Activated CD4-positive, alpha-beta T cell treated with anti-CD3 and anti-CD28 coated beads, Interleukin-2, amount 10 ng/mL, durations not matched to agents 24 days and 14 days (primary cell): ENCODE data around the gene FILIP1L. TPM values are rescaled to one million over a fixed set of nuclear protein-coding genes. Genes with fewer than 3 reads are reported as not detected.
A peak's percentile ranks its signal among the peaks of the same experiment; 100 is the strongest.

Experiments used
- DNase-seq: peaks from one replicate; pipeline ENCODE4 v3.0.0; 2022
- H3K27ac Mint-ChIP-seq: one replicate; pipeline ENCODE4 v1.8.0; 2022; ENCODE audit warnings: mild to moderate bottlenecking, mixed read lengths
- H3K27me3 Mint-ChIP-seq: one replicate; pipeline ENCODE4 v1.8.0; 2022; ENCODE audit warnings: mixed read lengths
- H3K36me3 Mint-ChIP-seq: one replicate; pipeline ENCODE4 v1.8.0; 2022; ENCODE audit warnings: low read depth, mild to moderate bottlenecking, mixed read lengths
- H3K4me1 Mint-ChIP-seq: one replicate; pipeline ENCODE4 v1.8.0; 2021; ENCODE audit warnings: mixed read lengths
- H3K4me3 Mint-ChIP-seq: one replicate; pipeline ENCODE4 v1.8.0; 2022; ENCODE audit warnings: mild to moderate bottlenecking, moderate library complexity, mixed read lengths
- H3K9me3 Mint-ChIP-seq: one replicate; pipeline ENCODE4 v1.8.0; 2021; ENCODE audit warnings: mixed read lengths
- intact Hi-C: fragments of 100-400 bp; cut with micrococcal nuclease; formaldehyde crosslinking; loops from one replicate; pipeline ENCODE4 v1.15.1; 2023
- total RNA-seq: library from RNA; stranded (reverse); gene quantifications from 2 replicates; pipeline ENCODE4 v1.2.3, GENCODE V29; 2022

Gene FILIP1L
- total RNA-seq, 1 donor from 2014 or later, result 1.4 TPM

DNA sequence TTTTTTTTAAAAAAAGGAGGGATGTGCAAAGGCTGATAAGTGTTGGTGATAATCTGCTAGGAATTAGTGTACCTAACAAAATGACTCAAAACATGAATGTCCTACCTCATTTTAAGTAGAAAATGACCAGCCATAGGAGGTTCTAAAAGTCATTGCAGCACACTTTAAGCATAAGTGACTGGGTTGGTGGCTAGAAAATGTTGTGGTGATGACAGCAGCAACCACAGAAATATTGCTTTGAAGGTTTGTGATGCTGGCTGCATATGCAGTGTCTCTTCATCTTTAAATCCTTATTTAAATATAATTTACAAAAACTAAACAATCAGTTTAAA, 241.4 kb downstream of the FILIP1L start:
- Mint-ChIP-seq H3K4me1 (peaks cover 50% of the 10 kb centered on the region), H3K9me3 (no peaks in the 10 kb centered on the region), H3K36me3 (peaks cover 12% of the 10 kb centered on the region), H3K27ac (no peak overlapping the region), H3K27me3 (peaks cover 25% of the 10 kb centered on the region), H3K4me3 (peak overlapping the region; percentile 43)
- peak; percentile 78 for DNase-seq
- intact Hi-C loops, result loop anchor here (2.0 kb wide), 1 partner anchor 16 kb away; no protein-coding TSS in a partner anchor

GRCh38 chr3:99871231-99872045, 242.9 kb downstream of the FILIP1L start:
- H3K27me3 Mint-ChIP-seq, result peaks cover 13% of the 10 kb centered on the region
- no peak overlapping the region for H3K4me3 Mint-ChIP-seq
- H3K27ac Mint-ChIP-seq, result peak overlapping the region; percentile 20
- intact Hi-C loops, result loop anchor here (2.0 kb wide), 1 partner anchor 15 kb away; no protein-coding TSS in a partner anchor
- H3K4me1 Mint-ChIP-seq, result peaks cover 61% of the 10 kb centered on the region
- DNase-seq, result no peak
- H3K36me3 Mint-ChIP-seq, result peaks cover 12% of the 10 kb centered on the region
- no peaks in the 10 kb centered on the region for H3K9me3 Mint-ChIP-seq

DNA sequence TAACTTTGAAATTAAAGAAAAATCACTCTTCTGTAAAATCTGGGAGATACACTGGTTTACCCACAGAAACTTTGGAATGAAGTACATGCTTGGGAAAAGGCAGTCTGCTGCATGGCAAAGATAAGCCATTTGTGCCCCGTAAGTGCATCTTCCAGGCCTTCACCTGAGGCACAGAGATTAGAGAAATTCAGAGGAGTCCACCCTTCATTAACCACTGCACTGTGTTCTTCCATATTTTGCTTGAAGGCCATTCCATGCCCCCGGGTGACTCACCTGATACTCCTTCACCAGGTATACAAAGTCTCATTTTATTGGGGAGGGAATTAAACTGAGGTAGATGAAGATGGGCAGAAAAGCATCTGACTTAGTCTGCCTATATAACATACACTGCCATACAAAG, 243.6 kb downstream of the FILIP1L start:
- DNase-seq, result no peak
- H3K27ac Mint-ChIP-seq, result no peak overlapping the region
- H3K4me3 Mint-ChIP-seq, result no peak overlapping the region
- peaks cover 14% of the 10 kb centered on the region for H3K36me3 Mint-ChIP-seq
- H3K4me1 Mint-ChIP-seq, result peaks cover 67% of the 10 kb centered on the region
- peaks cover 11% of the 10 kb centered on the region for H3K27me3 Mint-ChIP-seq
- no peaks in the 10 kb centered on the region for H3K9me3 Mint-ChIP-seq
- intact Hi-C loops, result no loop called here

- intact Hi-C loops, result loop anchor here (5.0 kb wide), 2 partner anchors 37 to 203 kb away; no protein-coding TSS in a partner anchor
- no peak for DNase-seq
- Mint-ChIP-seq H3K4me3 (no peak overlapping the region), H3K27me3 (peaks cover 7% of the 10 kb centered on the region), H3K27ac (no peak overlapping the region), H3K4me1 (peaks cover 66% of the 10 kb centered on the region), H3K36me3 (peaks cover 16% of the 10 kb centered on the region), H3K9me3 (no peaks in the 10 kb centered on the region)
Measured at GRCh38 chr3:99869621-99870020, 244.7 kb downstream of the FILIP1L start.

- DNase-seq, result peak; percentile 74
- Mint-ChIP-seq H3K4me1 (peaks cover 71% of the 10 kb centered on the region), H3K4me3 (peak overlapping the region; percentile 71), H3K27me3 (peaks cover under 1% of the 10 kb centered on the region), H3K27ac (peak overlapping the region; percentile 27), H3K9me3 (no peaks in the 10 kb centered on the region), H3K36me3 (peaks cover 21% of the 10 kb centered on the region)
- intact Hi-C loops, result loop anchor here (5.0 kb wide), 2 partner anchors 36 to 204 kb away; no protein-coding TSS in a partner anchor
Measured at GRCh38 chr3:99868311-99868646, 246.0 kb downstream of the FILIP1L start.

DNA sequence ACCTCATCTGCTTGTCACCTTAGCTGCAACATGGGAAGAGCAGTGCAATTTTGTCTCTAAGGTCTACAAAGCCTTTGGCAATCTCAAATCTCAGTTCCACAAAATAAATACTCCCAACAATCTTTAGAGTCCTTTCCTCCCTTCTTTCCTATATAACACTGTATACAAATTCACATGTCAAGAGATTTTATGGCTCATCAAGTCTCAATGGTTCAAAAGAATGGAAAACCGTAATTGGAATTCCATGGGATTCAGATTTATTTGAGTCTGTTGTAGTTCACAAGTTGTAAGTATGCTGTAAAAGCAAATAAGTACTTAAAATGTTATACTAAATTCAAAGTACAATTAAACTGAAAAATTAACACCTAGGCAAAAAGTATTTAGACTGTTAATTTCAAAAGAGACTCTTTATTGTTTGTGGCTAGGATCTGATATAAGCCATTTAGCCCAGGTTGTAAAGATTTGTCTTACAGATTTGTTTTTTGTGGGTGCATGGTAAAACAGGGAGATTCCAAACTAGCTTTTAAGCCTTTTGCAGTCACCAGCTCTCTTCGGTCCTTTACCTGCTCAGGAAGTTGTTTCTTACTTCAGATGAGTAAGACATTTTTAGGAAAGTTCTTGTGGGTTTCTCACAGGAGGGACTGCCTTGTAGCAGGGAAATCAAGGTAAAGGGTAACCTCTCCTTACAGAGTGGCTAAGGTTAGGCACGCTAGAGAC, 246.5 kb downstream of the FILIP1L start:
- Mint-ChIP-seq H3K4me1 (peaks cover 75% of the 10 kb centered on the region), H3K9me3 (no peaks in the 10 kb centered on the region), H3K4me3 (peak overlapping the region; percentile 71), H3K36me3 (peaks cover 26% of the 10 kb centered on the region), H3K27ac (peak overlapping the region; percentile 27), H3K27me3 (no peaks in the 10 kb centered on the region)
- intact Hi-C loops, result loop anchor here (2.0 to 5.0 kb wide), 5 partner anchors 35 to 219 kb away; partner anchors contain the start of gene CMSS1
- peak; percentile 73 for DNase-seq

GRCh38 chr3:99866261-99866761, 248.0 kb downstream of the FILIP1L start:
- peak; percentile 81 for DNase-seq
- peak overlapping the region; percentile 87 for H3K27ac Mint-ChIP-seq
- H3K9me3 Mint-ChIP-seq, result no peaks in the 10 kb centered on the region
- peaks cover 72% of the 10 kb centered on the region for H3K4me1 Mint-ChIP-seq
- intact Hi-C loops, result loop anchor here (1.0 to 5.0 kb wide), 7 partner anchors 9 to 220 kb away; partner anchors contain the start of gene CMSS1
- peak overlapping the region; percentile 71 for H3K4me3 Mint-ChIP-seq
- H3K27me3 Mint-ChIP-seq, result no peaks in the 10 kb centered on the region
- peaks cover 32% of the 10 kb centered on the region for H3K36me3 Mint-ChIP-seq

- H3K36me3 Mint-ChIP-seq, result peaks cover 34% of the 10 kb centered on the region
- H3K27ac Mint-ChIP-seq, result no peak overlapping the region
- no peak overlapping the region for H3K4me3 Mint-ChIP-seq
- peaks cover 72% of the 10 kb centered on the region for H3K4me1 Mint-ChIP-seq
- no peaks in the 10 kb centered on the region for H3K27me3 Mint-ChIP-seq
- no peaks in the 10 kb centered on the region for H3K9me3 Mint-ChIP-seq
- DNase-seq, result no peak
- intact Hi-C loops, result loop anchor here (5.0 kb wide), 2 partner anchors 33 to 207 kb away; no protein-coding TSS in a partner anchor
Measured at GRCh38 chr3:99865321-99865720, 249.0 kb downstream of the FILIP1L start.

GRCh38 chr3:99864289-99864688, 250.0 kb downstream of the FILIP1L start:
- H3K4me1 Mint-ChIP-seq, result peaks cover 69% of the 10 kb centered on the region
- no peaks in the 10 kb centered on the region for H3K27me3 Mint-ChIP-seq
- intact Hi-C loops, result no loop called here
- no peak overlapping the region for H3K27ac Mint-ChIP-seq
- no peak for DNase-seq
- H3K4me3 Mint-ChIP-seq, result no peak overlapping the region
- H3K36me3 Mint-ChIP-seq, result peaks cover 25% of the 10 kb centered on the region
- H3K9me3 Mint-ChIP-seq, result no peaks in the 10 kb centered on the region

DNA sequence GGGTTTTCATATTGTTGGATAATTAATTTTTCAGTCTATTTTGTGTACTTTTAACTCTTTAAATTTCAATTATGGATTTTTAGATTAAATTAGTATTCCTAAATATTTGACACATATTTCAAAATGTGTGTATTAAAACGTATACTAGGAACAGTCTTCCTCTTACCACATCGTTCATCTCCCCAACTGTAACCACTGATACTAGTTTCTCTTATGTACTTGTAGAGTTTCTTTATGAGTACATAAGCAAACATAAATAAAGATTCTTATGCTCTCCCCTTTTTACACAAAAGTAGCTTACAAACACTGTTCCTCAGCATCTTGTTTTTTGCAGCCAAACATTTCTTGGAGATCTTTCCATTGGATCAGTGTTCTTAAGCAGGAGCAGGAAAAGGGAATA, 250.7 kb downstream of the FILIP1L start:
- H3K4me3 Mint-ChIP-seq, result peak overlapping the region; percentile 57
- H3K27me3 Mint-ChIP-seq, result no peaks in the 10 kb centered on the region
- H3K27ac Mint-ChIP-seq, result peak overlapping the region; percentile 22
- peaks cover 25% of the 10 kb centered on the region for H3K36me3 Mint-ChIP-seq
- H3K4me1 Mint-ChIP-seq, result peaks cover 70% of the 10 kb centered on the region
- no peak for DNase-seq
- intact Hi-C loops, result no loop called here
- no peaks in the 10 kb centered on the region for H3K9me3 Mint-ChIP-seq

GRCh38 chr3:99863002-99863401, 251.3 kb downstream of the FILIP1L start:
- H3K27me3 Mint-ChIP-seq, result no peaks in the 10 kb centered on the region
- no peak overlapping the region for H3K4me3 Mint-ChIP-seq
- peaks cover 25% of the 10 kb centered on the region for H3K36me3 Mint-ChIP-seq
- peaks cover 66% of the 10 kb centered on the region for H3K4me1 Mint-ChIP-seq
- intact Hi-C loops, result no loop called here
- H3K27ac Mint-ChIP-seq, result no peak overlapping the region
- no peak for DNase-seq
- H3K9me3 Mint-ChIP-seq, result no peaks in the 10 kb centered on the region

- H3K27me3 Mint-ChIP-seq, result no peaks in the 10 kb centered on the region
- no peak overlapping the region for H3K27ac Mint-ChIP-seq
- no peaks in the 10 kb centered on the region for H3K9me3 Mint-ChIP-seq
- no peak overlapping the region for H3K4me3 Mint-ChIP-seq
- DNase-seq, result no peak
- H3K4me1 Mint-ChIP-seq, result peaks cover 59% of the 10 kb centered on the region
- intact Hi-C loops, result no loop called here
- H3K36me3 Mint-ChIP-seq, result peaks cover 25% of the 10 kb centered on the region
Measured at GRCh38 chr3:99862208-99862607, 252.1 kb downstream of the FILIP1L start.

- no peaks in the 10 kb centered on the region for H3K9me3 Mint-ChIP-seq
- DNase-seq, result no peak
- intact Hi-C loops, result no loop called here
- H3K36me3 Mint-ChIP-seq, result peaks cover 27% of the 10 kb centered on the region
- no peaks in the 10 kb centered on the region for H3K27me3 Mint-ChIP-seq
- H3K4me1 Mint-ChIP-seq, result peaks cover 57% of the 10 kb centered on the region
- no peak overlapping the region for H3K4me3 Mint-ChIP-seq
- H3K27ac Mint-ChIP-seq, result no peak overlapping the region
Measured at GRCh38 chr3:99861216-99861615, 253.1 kb downstream of the FILIP1L start.

GRCh38 chr3:99859825-99860224, 254.5 kb downstream of the FILIP1L start:
- H3K9me3 Mint-ChIP-seq, result no peaks in the 10 kb centered on the region
- DNase-seq, result no peak
- no peaks in the 10 kb centered on the region for H3K27me3 Mint-ChIP-seq
- peaks cover 27% of the 10 kb centered on the region for H3K36me3 Mint-ChIP-seq
- peaks cover 56% of the 10 kb centered on the region for H3K4me1 Mint-ChIP-seq
- no peak overlapping the region for H3K27ac Mint-ChIP-seq
- intact Hi-C loops, result no loop called here
- H3K4me3 Mint-ChIP-seq, result no peak overlapping the region
